HUES64 (cell line): ENCODE results near the gene SNRPA1.

Source experiments
- H3K27ac ChIP-seq: 2 replicates; pipeline ENCODE4 v1.7.0; 2013; ENCODE audit warnings: low read depth, low read length, inconsistent platforms
- H3K27me3 ChIP-seq: 2 replicates; pipeline ENCODE4 v1.6.1; 2013; ENCODE audit warnings: mild to moderate bottlenecking, low read length; ENCODE audit not compliant: insufficient read depth
- H3K36me3 ChIP-seq: 2 replicates; pipeline ENCODE4 v1.6.1; 2013; ENCODE audit warnings: mild to moderate bottlenecking, low read length; ENCODE audit not compliant: insufficient read depth
- H3K4me1 ChIP-seq: 2 replicates; pipeline ENCODE4 v1.6.1; 2013; ENCODE audit warnings: mild to moderate bottlenecking, low read length, moderate library complexity; ENCODE audit not compliant: insufficient read depth
- H3K4me3 ChIP-seq: 2 replicates; pipeline ENCODE4 v1.5.1; 2013; ENCODE audit warnings: mild to moderate bottlenecking, low read length, moderate library complexity
- H3K9ac ChIP-seq: 2 replicates; pipeline ENCODE4 v1.6.1; 2013; ENCODE audit warnings: mild to moderate bottlenecking, low read depth, low read length
- H3K9me3 ChIP-seq: 2 replicates; pipeline ENCODE4 v1.6.1; 2013; ENCODE audit warnings: low read depth, low read length; ENCODE audit not compliant: insufficient read depth
- WGBS: fragments of 150-250, 120-280 bp; methylation state at CpG from one replicate; pipeline ENCODE4 v1.1.7; 2013; ENCODE audit warnings: missing lambda C conversion rate; 5-methylcytosine and 5-hydroxymethylcytosine counted together

The SNRPA1 gene

GRCh38 chr15:101326462-101327146 is 31.6 kb upstream of the SNRPA1 start:
- no peak overlapping the region for H3K4me3 ChIP-seq
- no peaks in the 10 kb centered on the region for H3K36me3 ChIP-seq
- WGBS = 87% methylated on average over 21 of the region's 21 CpGs
- no peaks in the 10 kb centered on the region for H3K4me1 ChIP-seq
- no peaks in the 10 kb centered on the region; the same call in 1 of the 2 replicates for H3K27me3 ChIP-seq
- no peak overlapping the region for H3K27ac ChIP-seq
- no peaks in the 10 kb centered on the region for H3K9me3 ChIP-seq
- H3K9ac ChIP-seq = no peak overlapping the region

- Histone ChIP-seq H3K9ac (no peak overlapping the region), H3K4me1 (no peaks in the 10 kb centered on the region), H3K9me3 (no peaks in the 10 kb centered on the region), H3K36me3 (no peaks in the 10 kb centered on the region), H3K27me3 (no peaks in the 10 kb centered on the region; the same call in 1 of the 2 replicates), H3K4me3 (no peak overlapping the region), H3K27ac (no peak overlapping the region)
- 95% methylated on average over 8 of the region's 8 CpGs for WGBS
Observed at GRCh38 chr15:101326026-101326315, 30.9 kb upstream of the SNRPA1 start.

- Histone ChIP-seq H3K4me3 (no peak overlapping the region), H3K36me3 (no peaks in the 10 kb centered on the region), H3K9me3 (no peaks in the 10 kb centered on the region), H3K27me3 (no peaks in the 10 kb centered on the region; the same call in 1 of the 2 replicates), H3K27ac (no peak overlapping the region), H3K9ac (no peak overlapping the region), H3K4me1 (no peaks in the 10 kb centered on the region)
- WGBS = 93% methylated on average over 19 of the region's 19 CpGs
Observed at GRCh38 chr15:101325263-101326025, 30.4 kb upstream of the SNRPA1 start.

- Histone ChIP-seq H3K9me3 (no peaks in the 10 kb centered on the region), H3K27me3 (no peaks in the 10 kb centered on the region), H3K9ac (no peak overlapping the region), H3K27ac (no peak overlapping the region), H3K4me1 (no peaks in the 10 kb centered on the region), H3K36me3 (no peaks in the 10 kb centered on the region), H3K4me3 (no peak overlapping the region)
- WGBS = 94% methylated on average over 13 of the region's 13 CpGs
Observed at GRCh38 chr15:101324524-101325177, 29.6 kb upstream of the SNRPA1 start.

- 93% methylated on average over 21 of the region's 21 CpGs for WGBS
- Histone ChIP-seq H3K27ac (no peak overlapping the region), H3K27me3 (no peaks in the 10 kb centered on the region), H3K9me3 (no peaks in the 10 kb centered on the region), H3K4me1 (no peaks in the 10 kb centered on the region), H3K4me3 (no peak overlapping the region), H3K9ac (no peak overlapping the region), H3K36me3 (no peaks in the 10 kb centered on the region)
Observed at GRCh38 chr15:101323793-101324523, 28.9 kb upstream of the SNRPA1 start.

GRCh38 chr15:101322854-101323477 is 27.9 kb upstream of the SNRPA1 start:
- 96% methylated on average over 17 of the region's 17 CpGs for WGBS
- Histone ChIP-seq H3K27me3 (no peaks in the 10 kb centered on the region), H3K36me3 (no peaks in the 10 kb centered on the region)

GRCh38 chr15:101322016-101322695 is 27.1 kb upstream of the SNRPA1 start:
- H3K9me3 ChIP-seq = no peaks in the 10 kb centered on the region
- H3K27me3 ChIP-seq = no peaks in the 10 kb centered on the region
- no peaks in the 10 kb centered on the region for H3K36me3 ChIP-seq
- H3K4me3 ChIP-seq = no peak overlapping the region
- H3K27ac ChIP-seq = no peak overlapping the region
- WGBS = 92% methylated on average over 20 of the region's 21 CpGs
- no peaks in the 10 kb centered on the region for H3K4me1 ChIP-seq
- no peak overlapping the region for H3K9ac ChIP-seq

More at GRCh38 chr15:101322854-101323477, 27.9 kb upstream of the SNRPA1 start:
- Histone ChIP-seq H3K27ac (no peak overlapping the region), H3K4me1 (no peaks in the 10 kb centered on the region), H3K4me3 (no peak overlapping the region), H3K9ac (no peak overlapping the region), H3K9me3 (no peaks in the 10 kb centered on the region)

GRCh38 chr15:101320501-101321052 is 25.5 kb upstream of the SNRPA1 start:
- WGBS = 91% methylated on average over 21 of the region's 21 CpGs
- Histone ChIP-seq H3K27ac (no peak overlapping the region), H3K4me3 (no peak overlapping the region), H3K4me1 (no peaks in the 10 kb centered on the region), H3K36me3 (no peaks in the 10 kb centered on the region), H3K9me3 (no peaks in the 10 kb centered on the region), H3K9ac (no peak overlapping the region), H3K27me3 (no peaks in the 10 kb centered on the region)

- H3K9ac ChIP-seq = no peak overlapping the region
- H3K36me3 ChIP-seq = no peaks in the 10 kb centered on the region
- no peaks in the 10 kb centered on the region for H3K27me3 ChIP-seq
- no peaks in the 10 kb centered on the region for H3K4me1 ChIP-seq
- WGBS = 72% methylated on average over 7 of the region's 7 CpGs
- H3K4me3 ChIP-seq = no peak overlapping the region
- no peak overlapping the region for H3K27ac ChIP-seq
- no peaks in the 10 kb centered on the region for H3K9me3 ChIP-seq
Observed at GRCh38 chr15:101318839-101319238, 23.8 kb upstream of the SNRPA1 start.

- Histone ChIP-seq H3K9ac (no peak overlapping the region), H3K36me3 (no peaks in the 10 kb centered on the region)
Observed at GRCh38 chr15:101318147-101318819, 23.2 kb upstream of the SNRPA1 start.

More at GRCh38 chr15:101318147-101318819, 23.2 kb upstream of the SNRPA1 start:
- WGBS = 93% methylated on average over 20 of the region's 20 CpGs
- no peak overlapping the region for H3K27ac ChIP-seq
- no peaks in the 10 kb centered on the region for H3K4me1 ChIP-seq
- no peaks in the 10 kb centered on the region for H3K9me3 ChIP-seq
- H3K27me3 ChIP-seq = no peaks in the 10 kb centered on the region
- H3K4me3 ChIP-seq = no peak overlapping the region
